K562 (cell line): ENCODE data around the gene MIS18A. TPM values are rescaled to one million over a fixed set of nuclear protein-coding genes. Genes with fewer than 3 reads are reported as not detected.

ENCODE experiments used
- ATAC-seq: fragments of 200-7000 bp; cut with Tn5 transposase; 3 replicates; pipeline ENCODE4 v1.9.1; 2020; ENCODE audit warnings: moderate library complexity
- BruUV-seq: library from RNA; stranded (reverse); fragments of 400-500 nt; replicated peaks from 2 replicates; lab custom pipeline; 2021; lab: Mats Ljungman, UMichigan
- CTCF ChIA-PET: fragments of 300-600 bp; formaldehyde crosslinking; extraction: SDS; loops from one replicate; lab custom pipeline; 2021; ENCODE audit warnings: low intra/inter-chr PET ratio; lab: Yijun Ruan, JAX
- POLR2A ChIA-PET: fragments of 300-600, 350-650 bp; sonication (Branson Sonifier 250); formaldehyde crosslinking; extraction: SDS; loops from one replicate; lab custom pipeline; 2021; ENCODE audit warnings: antibody characterized with exemption, inconsistent platforms; lab: Yijun Ruan, JAX
- DNase-seq, 4 experiments: peaks; one replicate each; pipeline versions ENCODE4 v3.0.0 to v3.0.0-alpha.2; 2011 to 2018; ENCODE audit warnings: low spot score in 3 of 4, mixed read lengths in 3 of 4; ENCODE audit errors: extremely low read depth in 1 of 4
- FAIRE-seq: peaks from 2 replicates; lab custom pipeline; 2011; peaks lifted over from hg19 to GRCh38; lab: Jason Lieb, UNC
- H2AFZ ChIP-seq: 2 replicates; pipeline ENCODE4 v1.6.0; 2011; ENCODE audit warnings: low read depth, low read length, control low read depth, inconsistent platforms
- H3K27ac ChIP-seq: fragments of 200-600 bp; 3 replicates; pipeline ENCODE4 v1.8.0; 2011; ENCODE audit warnings: low read depth, mild to moderate bottlenecking, control low read depth, inconsistent platforms, low read length, moderate library complexity, mixed read lengths; ENCODE audit errors: extremely low read depth
- H3K27me3 ChIP-seq, 2 experiments: fragments of 300-600 bp in 1 of 2; 2 replicates in 1 of 2; 3 replicates in 1 of 2; pipeline versions ENCODE4 v1.6.0 to v1.8.0; 2011; ENCODE audit warnings: inconsistent platforms in 2 of 2, low read length in 2 of 2, mild to moderate bottlenecking in 1 of 2, mixed read lengths in 1 of 2, moderate library complexity in 1 of 2; ENCODE audit not compliant: control insufficient read depth in 2 of 2, insufficient read depth in 2 of 2
- H3K36me3 ChIP-seq: fragments of 300-600 bp; 3 replicates; pipeline ENCODE4 v1.8.0; 2011; ENCODE audit warnings: mild to moderate bottlenecking, low read length, inconsistent platforms; ENCODE audit not compliant: control insufficient read depth, insufficient read depth
- H3K4me1 ChIP-seq, 2 experiments: fragments of 200-600 bp in 1 of 2; replicated peaks in 1 of 2; 2 replicates in 1 of 2; 3 replicates in 1 of 2; pipeline versions ENCODE4 v1.5.1 to v1.8.0; 2011; ENCODE audit warnings: inconsistent platforms in 2 of 2, low read length in 2 of 2, mild to moderate bottlenecking in 1 of 2, mixed read lengths in 1 of 2, moderate library complexity in 1 of 2; ENCODE audit not compliant: control insufficient read depth in 2 of 2, insufficient read depth in 2 of 2
- H3K4me2 ChIP-seq: 2 replicates; pipeline ENCODE4 v1.6.1; 2011; ENCODE audit warnings: low read length, control low read depth, inconsistent platforms, mixed read lengths; ENCODE audit not compliant: insufficient read depth
- H3K4me3 ChIP-seq: fragments of 200-600 bp; sonication (generic), shearing (Covaris generic); 2 replicates; pipeline ENCODE4 v1.5.1; 2016; ENCODE audit warnings: control low read depth, inconsistent platforms
- H3K79me2 ChIP-seq: fragments of 200-600 bp; 3 replicates; pipeline ENCODE4 v1.8.0; 2011; ENCODE audit warnings: low read length, inconsistent platforms; ENCODE audit not compliant: control insufficient read depth, insufficient read depth
- H3K9ac ChIP-seq, 2 experiments: 2 replicates each; pipeline versions ENCODE4 v1.6.0 to v1.6.1; 2011; ENCODE audit warnings: low read depth in 2 of 2, low read length in 2 of 2, control low read depth in 1 of 2, inconsistent platforms in 1 of 2, mild to moderate bottlenecking in 1 of 2, mixed read lengths in 1 of 2; ENCODE audit not compliant: insufficient read depth in 1 of 2
- H3K9me1 ChIP-seq: one replicate; pipeline ENCODE4 v1.6.0; 2011; ENCODE audit warnings: inconsistent platforms, mild to moderate bottlenecking, low read length, moderate library complexity; ENCODE audit not compliant: control insufficient read depth, insufficient read depth
- H3K9me3 ChIP-seq: replicated peaks from 2 replicates; pipeline ENCODE4 v1.5.1; 2011; ENCODE audit warnings: low read depth, low read length, inconsistent platforms; ENCODE audit not compliant: control insufficient read depth, insufficient read depth
- H4K20me1 ChIP-seq: replicated peaks from 2 replicates; pipeline ENCODE4 v1.6.1; 2011; ENCODE audit warnings: low read length, inconsistent platforms, mixed read lengths; ENCODE audit not compliant: control insufficient read depth, insufficient read depth
- CREB3 ChIP-seq: fragments of 450-650 bp; conservative IDR thresholded peaks from 2 replicates; pipeline ENCODE4 v1.6.1; 2016; ENCODE audit warnings: missing genetic modification characterization, low read depth, mild to moderate bottlenecking, missing compliant biosample characterization, moderate library complexity
- DIDO1 ChIP-seq: fragments of 450-650 bp; IDR thresholded peaks from 2 replicates; pipeline ENCODE4 v1.6.1; 2016; ENCODE audit warnings: low read depth, missing biosample characterization, missing genetic modification characterization
- ETS2 ChIP-seq: IDR thresholded peaks from 2 replicates; pipeline ENCODE4 v1.6.1; 2016; ENCODE audit warnings: borderline replicate concordance, missing genetic modification characterization, mild to moderate bottlenecking, moderate library complexity, missing compliant biosample characterization; ENCODE audit not compliant: poor library complexity, severe bottlenecking
- EZH2 ChIP-seq: IDR thresholded peaks from 2 replicates; pipeline ENCODE4 v1.6.1; 2012; ENCODE audit warnings: low read depth, mild to moderate bottlenecking, inconsistent platforms, low read length, borderline replicate concordance
- HEY1 ChIP-seq: fragments of 250-450 bp; sonication (Bioruptor Pico); IDR thresholded peaks from 2 replicates; pipeline ENCODE4 v1.5.0; 2020; ENCODE audit warnings: mild to moderate bottlenecking, moderate library complexity, borderline replicate concordance
- KAT8 ChIP-seq: fragments of 450-650 bp; IDR thresholded peaks from 2 replicates; pipeline ENCODE4 v1.6.1; 2016; ENCODE audit warnings: low read depth, mild to moderate bottlenecking
- KDM4B ChIP-seq, 2 experiments: fragments of 450-650 bp in 1 of 2; sonication (generic) in 1 of 2; IDR thresholded peaks; 2 replicates each; pipeline ENCODE4 v1.6.1; 2016 to 2017; ENCODE audit warnings: borderline replicate concordance in 2 of 2, antibody characterized with exemption in 1 of 2, low read depth in 1 of 2, mild to moderate bottlenecking in 1 of 2
- LEF1 ChIP-seq: fragments of 450-650 bp; IDR thresholded peaks from 2 replicates; pipeline ENCODE4 v1.6.1; 2016; ENCODE audit warnings: mild to moderate bottlenecking
- MCM3 ChIP-seq: fragments of 450-650 bp; IDR thresholded peaks from 2 replicates; pipeline ENCODE4 v1.6.1; 2016
- NFATC3 ChIP-seq: fragments of 450-650 bp; IDR thresholded peaks from 2 replicates; pipeline ENCODE4 v1.6.1; 2017; ENCODE audit warnings: mild to moderate bottlenecking
- NFYB ChIP-seq: IDR thresholded peaks from 2 replicates; pipeline ENCODE4 v1.6.1; 2011; ENCODE audit warnings: mild to moderate bottlenecking, moderate library complexity; ENCODE audit not compliant: insufficient read length; ENCODE audit errors: extremely low read depth
- SP2 ChIP-seq: IDR thresholded peaks from 2 replicates; pipeline ENCODE4 v1.6.1; 2011; ENCODE audit warnings: mild to moderate bottlenecking, low read depth, low read length, moderate library complexity; ENCODE audit not compliant: poor library complexity, severe bottlenecking; ENCODE audit errors: extremely low read depth
- ZNF778 ChIP-seq: fragments of 450-650 bp; formaldehyde crosslinking; IDR thresholded peaks from 2 replicates; pipeline ENCODE4 v1.4.0; 2020; ENCODE audit warnings: mild to moderate bottlenecking, moderate library complexity
- ZNF830 ChIP-seq: fragments of 250-450 bp; sonication (Bioruptor Pico); IDR thresholded peaks from 2 replicates; pipeline ENCODE4 v1.5.0; 2021; ENCODE audit warnings: mild to moderate bottlenecking
- WGBS: fragments of 100-300 bp; shearing (Covaris generic); methylation state at CpG from one replicate; pipeline ENCODE4 v1.1.6; 2016; ENCODE audit warnings: low coverage, mixed read lengths; ENCODE audit not compliant: insufficient coverage; ENCODE audit errors: missing lambda C conversion rate; 5-methylcytosine and 5-hydroxymethylcytosine counted together
- in situ Hi-C: fragments of 300-500 bp; cut with MboI; formaldehyde crosslinking; loops from 4 replicates; pipeline ENCODE4 v1.15.0; 2018; ENCODE audit warnings: inconsistent platforms, mixed read lengths
- intact Hi-C: fragments of 100-400 bp; cut with micrococcal nuclease; formaldehyde crosslinking; loops from 2 replicates; pipeline ENCODE4 v1.14.2; 2022
- polyA plus RNA-seq, 8 experiments: library from polyadenylated mRNA; depleted of rRNA in 4 of 8; stranded (reverse) in 5 of 8; unstranded in 3 of 8; fragments of >200 nt; fragmentation: Nextera tagmentation in 2 of 8; fragmentation: Illumina TruSeq in 1 of 8; extraction: Ambion mirVana in 2 of 8; extraction: Trizol in 1 of 8; gene quantifications; 2 replicates each; pipeline versions ENCODE4 v1.2.1 to v1.2.3, GENCODE V29; 2011 to 2014; ENCODE audit warnings: inconsistent platforms in 1 of 8, missing spikeins in 1 of 8
- total RNA-seq, 7 experiments: library from RNA; depleted of rRNA in 6 of 7; stranded (reverse); fragments of >200 nt in 6 of 7; fragmentation: Illumina TruSeq in 2 of 7; extraction: Trizol in 2 of 7; gene quantifications; 2 replicates each; pipeline versions ENCODE4 v1.2.1 to v1.2.3, GENCODE V29; 2011 to 2021; ENCODE audit warnings: low replicate concordance in 1 of 7

Gene MIS18A
- total and polyA plus RNA-seq, 9 of the 15 experiments (the other 6 are each of a cell fraction or from before 2014, with no cell fraction given), result 17.7 to 75.3 (median 60.3) TPM

GRCh38 chr21:32301596-32301995, 22.7 kb upstream of the MIS18A start:
- no peak for TF ChIP-seq DIDO1 (tag)
- TF ChIP-seq NFYB, result no peak
- TF ChIP-seq MCM3, result no peak
- no peak for TF ChIP-seq KAT8
- TF ChIP-seq ZNF778 (CRISPR knock-in tag), result no peak
- no peak for TF ChIP-seq ETS2 (tag)
- no peak for TF ChIP-seq KDM4B (IDR thresholded peaks at IDR 0.05; ENCODE audit: borderline replicate concordance in 2 of 2, low read depth in 1 of 2)
- TF ChIP-seq CREB3, result no peak
- no peak for TF ChIP-seq NFATC3
- TF ChIP-seq HEY1 (CRISPR knock-in tag), result no peak
- TF ChIP-seq ZNF830 (CRISPR knock-in tag), result no peak
- TF ChIP-seq LEF1, result no peak
- TF ChIP-seq SP2, result no peak
- TF ChIP-seq EZH2, result no peak
- no TSS peak for BruUV-seq
- WGBS, result 71% methylated on average over 2 of the region's 2 CpGs
- Histone ChIP-seq H3K36me3 (peaks cover 42% of the 10 kb centered on the region), H2AFZ (no peak overlapping the region), H3K4me2 (no peak overlapping the region), H4K20me1 (no peaks in the 10 kb centered on the region), H3K9me3 (peaks cover 6% of the 10 kb centered on the region), H3K27me3 (no peaks in the 10 kb centered on the region), H3K27ac (no peak overlapping the region), H3K9me1 (peaks cover 3% of the 10 kb centered on the region), H3K4me3 (no peak overlapping the region), H3K79me2 (no peaks in the 10 kb centered on the region), H3K9ac (no peak overlapping the region), H3K4me1 (peaks cover 2 to 11% of the 10 kb centered on the region in 2 experiments; a peak in 4 of 5 replicates)
- CTCF ChIA-PET, result no interaction called here
- POLR2A ChIA-PET, result no interaction called here
- intact Hi-C loops (no loop called here), in situ Hi-C loops (no loop called here)
- ATAC-seq (no peak), DNase-seq (no peak), FAIRE-seq (no peak)
